SKM-1 (cell line): ENCODE data around the gene ZNF77.
"Not testable (repeated sequence)": the region's sequence is repeated elsewhere in the genome, so short reads cannot be mapped to it uniquely, and the experiment has no call there.

ENCODE experiments used
- DNase-seq: peaks from one replicate; lab custom pipeline; 2025; ENCODE audit not compliant: unreplicated experiment; lab: John Stamatoyannopoulos, UW

The ZNF77 gene

GRCh38 chr19:2944775-2945574 lies at the start of gene ZNF77:
ZNF77 (minus strand) TSS chr19:2944971; CDS start chr19:2944840, 131 bp downstream.
- peak; percentile 97 for DNase-seq

GRCh38 chr19:2993579-2993978 lies 48.8 kb upstream of the ZNF77 start:
- DNase-seq, result no peak

GRCh38 chr19:2992958-2993357 lies 48.2 kb upstream of the ZNF77 start:
- DNase-seq, result no peak

GRCh38 chr19:2992333-2992732 lies 47.6 kb upstream of the ZNF77 start:
- not testable (repeated sequence) for DNase-seq

- no peak for DNase-seq
Measured at GRCh38 chr19:2989236-2989946, 44.6 kb upstream of the ZNF77 start.

- no peak for DNase-seq
Measured at GRCh38 chr19:2988568-2988967, 43.8 kb upstream of the ZNF77 start.

GRCh38 chr19:2987797-2988196 lies 43.0 kb upstream of the ZNF77 start:
- no peak for DNase-seq

GRCh38 chr19:2986951-2987524 lies 42.3 kb upstream of the ZNF77 start:
- no peak for DNase-seq

GRCh38 chr19:2984215-2984528 lies 39.4 kb upstream of the ZNF77 start:
- DNase-seq, result no peak

GRCh38 chr19:2983351-2984214 lies 38.8 kb upstream of the ZNF77 start:
- no peak for DNase-seq

GRCh38 chr19:2982983-2983350 lies 38.2 kb upstream of the ZNF77 start:
- no peak for DNase-seq

- no peak for DNase-seq
Measured at GRCh38 chr19:2982561-2982960, 37.8 kb upstream of the ZNF77 start.

- no peak for DNase-seq
Measured at GRCh38 chr19:2981898-2982297, 37.1 kb upstream of the ZNF77 start.

- DNase-seq, result no peak
Measured at GRCh38 chr19:2978772-2979171, 34.0 kb upstream of the ZNF77 start.

GRCh38 chr19:2978166-2978767 lies 33.5 kb upstream of the ZNF77 start:
- no peak for DNase-seq

- no peak for DNase-seq
Measured at GRCh38 chr19:2977746-2978138, 33.0 kb upstream of the ZNF77 start.

- DNase-seq, result peak; percentile 77
Measured at GRCh38 chr19:2977001-2977745, 32.4 kb upstream of the ZNF77 start, which contains the start of gene TLE6. TLE6 (plus strand) TSS chr19:2977564; CDS start chr19:2978234, 670 bp downstream.

- no peak for DNase-seq
Measured at GRCh38 chr19:2976609-2977000, 31.8 kb upstream of the ZNF77 start.

GRCh38 chr19:2974342-2975041 lies 29.7 kb upstream of the ZNF77 start:
- no peak for DNase-seq

- no peak for DNase-seq
Measured at GRCh38 chr19:2973229-2973628, 28.5 kb upstream of the ZNF77 start.
